Central memory CD4-positive, alpha-beta T cell (primary cell): ENCODE results near the gene SFXN5.

Experiments used
- DNase-seq: peaks from one replicate; pipeline ENCODE4 v3.0.0; 2022

Gene SFXN5

GRCh38 chr2:72972352-72973136, 99.0 kb downstream of the SFXN5 start:
- no peak for DNase-seq

GRCh38 chr2:72971036-72971435, 100.5 kb downstream of the SFXN5 start:
- no peak for DNase-seq

GRCh38 chr2:72969706-72970105, 101.8 kb downstream of the SFXN5 start:
- no peak for DNase-seq

DNA sequence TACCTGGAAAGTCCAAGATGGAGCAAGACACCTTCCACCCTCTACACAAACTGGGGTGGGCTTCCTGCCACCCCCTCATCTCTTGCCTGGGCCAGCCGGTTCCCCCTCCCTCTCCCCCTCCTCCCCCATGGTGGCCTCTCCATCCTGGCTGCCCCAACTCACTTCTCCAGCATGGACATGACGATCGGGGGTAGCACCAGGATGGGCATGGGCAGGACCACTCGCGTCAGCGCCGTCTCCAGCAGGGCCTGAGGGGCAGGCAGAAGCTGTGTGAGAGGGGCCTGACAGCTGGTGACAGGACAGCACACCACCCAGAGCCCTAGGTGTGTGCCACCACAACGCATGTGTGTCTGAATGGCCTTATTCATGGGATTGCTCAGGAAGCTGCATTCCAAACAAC, 103.2 kb downstream of the SFXN5 start:
- DNase-seq = no peak

DNA sequence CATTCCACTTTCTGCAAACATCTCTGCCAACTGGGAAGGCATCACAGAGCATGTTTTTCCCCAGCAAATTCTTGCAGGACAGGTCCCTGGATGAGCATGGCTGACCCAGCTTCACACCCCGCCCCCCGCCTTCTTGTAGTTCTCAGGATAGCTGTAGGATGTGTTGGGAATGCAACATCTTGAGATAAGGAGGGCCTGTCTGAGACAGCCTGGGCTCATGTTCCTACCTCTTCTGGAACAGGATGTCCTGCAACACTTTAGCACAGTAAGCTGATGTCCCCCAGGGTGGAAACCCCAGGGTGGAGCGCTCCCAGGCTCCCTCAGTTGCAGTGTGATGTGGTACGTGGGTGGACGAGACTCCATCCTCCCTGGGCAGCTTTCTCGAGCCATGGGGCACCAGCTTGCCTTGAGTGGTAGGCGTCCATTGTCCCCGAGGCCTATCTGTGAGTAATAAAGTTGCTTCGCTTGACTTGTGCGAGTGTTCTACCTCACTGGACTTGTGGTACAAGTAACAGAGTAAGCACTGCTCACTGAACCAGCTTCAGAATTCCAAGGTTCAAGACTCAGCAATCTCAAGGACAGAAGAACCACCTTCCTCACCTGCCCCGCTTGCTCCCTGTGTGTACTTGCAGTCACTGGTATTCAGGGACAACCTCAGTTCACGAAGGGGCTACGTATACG, 105.6 kb downstream of the SFXN5 start:
- no peak for DNase-seq

DNA sequence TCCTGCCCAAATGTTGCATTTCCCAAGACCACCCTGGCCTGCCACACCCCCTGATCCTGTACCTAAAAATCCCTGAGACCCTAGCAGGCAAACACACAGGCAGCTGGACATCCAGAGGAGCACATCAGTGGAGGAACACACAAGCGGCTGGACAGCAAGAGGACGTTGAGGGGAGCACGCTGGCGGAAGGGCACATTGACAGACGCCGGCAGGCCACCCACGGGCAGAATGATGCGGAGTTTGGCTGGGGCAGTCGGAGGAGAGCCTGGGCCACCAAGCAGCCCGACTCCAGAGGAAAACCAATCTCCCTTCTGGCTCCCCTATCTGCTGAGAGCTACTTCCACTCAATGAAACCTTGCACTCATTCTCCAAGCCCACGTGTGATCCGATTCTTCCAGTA, 106.5 kb downstream of the SFXN5 start:
- no peak for DNase-seq

GRCh38 chr2:72964146-72964525, 107.4 kb downstream of the SFXN5 start:
- DNase-seq = no peak

- DNase-seq = no peak
Observed at GRCh38 chr2:72963423-72964145, 107.9 kb downstream of the SFXN5 start.

- DNase-seq = no peak
Observed at GRCh38 chr2:72962911-72963310, 108.6 kb downstream of the SFXN5 start.

- no peak for DNase-seq
Observed at GRCh38 chr2:72961853-72962468, 109.6 kb downstream of the SFXN5 start.

GRCh38 chr2:72961036-72961720, 110.3 kb downstream of the SFXN5 start:
- no peak for DNase-seq

DNA sequence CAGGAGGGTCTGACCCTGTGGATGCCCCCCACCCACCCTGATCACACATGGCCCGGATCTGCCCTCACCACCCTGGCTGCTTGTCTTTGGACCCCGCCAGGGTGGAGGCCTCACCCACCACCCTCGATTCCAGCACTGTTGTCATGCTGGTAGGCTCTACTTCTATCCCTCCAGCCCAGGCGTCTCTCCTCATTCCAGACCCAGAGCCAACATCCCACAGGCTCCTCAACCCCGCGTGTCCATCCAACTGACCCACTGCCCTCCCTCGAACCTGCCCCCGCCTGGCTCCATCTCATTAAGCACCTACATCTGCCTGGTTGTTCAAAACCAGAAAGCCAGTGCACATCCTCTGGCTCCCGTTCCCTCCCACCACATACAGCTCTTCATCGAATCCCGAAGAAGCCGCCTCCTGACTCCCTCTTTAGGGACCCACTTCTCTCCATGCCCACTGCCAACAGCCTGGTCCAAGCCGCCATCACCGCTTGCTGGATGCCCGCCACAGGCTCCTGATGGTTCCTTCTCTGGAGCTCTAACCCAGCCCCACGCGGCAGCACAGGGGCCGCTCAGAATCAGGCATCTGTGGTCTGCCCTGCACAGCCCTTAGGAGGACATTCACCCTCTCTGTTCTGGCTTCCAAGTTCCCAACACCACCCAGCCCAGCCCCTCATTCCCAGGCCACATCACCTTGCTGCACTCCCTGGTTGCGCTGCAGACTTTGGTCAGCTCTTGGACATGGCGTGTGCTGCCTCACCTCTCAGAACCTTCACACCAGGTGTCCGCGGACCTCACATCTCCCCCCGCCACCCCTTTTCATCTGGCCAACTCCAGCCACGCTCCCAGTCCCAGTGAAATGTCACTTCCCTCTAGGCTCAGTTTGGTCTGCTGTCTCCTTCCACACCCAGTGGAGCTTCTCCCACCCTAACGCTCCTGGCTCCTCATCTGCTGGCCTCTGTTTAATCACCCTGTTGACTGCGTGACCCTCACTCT, 111.2 kb downstream of the SFXN5 start:
- no peak for DNase-seq

- DNase-seq = no peak
Observed at GRCh38 chr2:72959554-72959953, 112.0 kb downstream of the SFXN5 start.

GRCh38 chr2:72958542-72959385, 112.7 kb downstream of the SFXN5 start:
- DNase-seq = no peak

GRCh38 chr2:72956936-72957335, 114.6 kb downstream of the SFXN5 start:
- DNase-seq = no peak

DNA sequence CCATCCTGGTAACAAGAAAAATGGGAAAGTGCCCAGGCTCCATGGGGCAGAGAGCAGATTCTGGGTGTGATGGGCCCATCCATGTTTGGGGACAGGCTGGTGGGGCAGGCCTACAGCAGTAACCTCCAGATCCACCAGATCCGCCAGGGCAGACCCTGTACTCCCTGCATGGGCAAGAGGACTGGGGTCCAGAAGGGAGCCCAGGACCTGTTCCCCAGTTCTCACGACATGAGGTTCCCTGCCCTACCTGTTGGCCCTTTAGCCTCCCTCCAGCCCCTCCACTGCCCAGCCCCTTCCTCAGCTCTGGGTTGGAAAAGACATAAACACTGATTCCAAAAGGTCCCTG, 115.5 kb downstream of the SFXN5 start:
- no peak for DNase-seq

DNA sequence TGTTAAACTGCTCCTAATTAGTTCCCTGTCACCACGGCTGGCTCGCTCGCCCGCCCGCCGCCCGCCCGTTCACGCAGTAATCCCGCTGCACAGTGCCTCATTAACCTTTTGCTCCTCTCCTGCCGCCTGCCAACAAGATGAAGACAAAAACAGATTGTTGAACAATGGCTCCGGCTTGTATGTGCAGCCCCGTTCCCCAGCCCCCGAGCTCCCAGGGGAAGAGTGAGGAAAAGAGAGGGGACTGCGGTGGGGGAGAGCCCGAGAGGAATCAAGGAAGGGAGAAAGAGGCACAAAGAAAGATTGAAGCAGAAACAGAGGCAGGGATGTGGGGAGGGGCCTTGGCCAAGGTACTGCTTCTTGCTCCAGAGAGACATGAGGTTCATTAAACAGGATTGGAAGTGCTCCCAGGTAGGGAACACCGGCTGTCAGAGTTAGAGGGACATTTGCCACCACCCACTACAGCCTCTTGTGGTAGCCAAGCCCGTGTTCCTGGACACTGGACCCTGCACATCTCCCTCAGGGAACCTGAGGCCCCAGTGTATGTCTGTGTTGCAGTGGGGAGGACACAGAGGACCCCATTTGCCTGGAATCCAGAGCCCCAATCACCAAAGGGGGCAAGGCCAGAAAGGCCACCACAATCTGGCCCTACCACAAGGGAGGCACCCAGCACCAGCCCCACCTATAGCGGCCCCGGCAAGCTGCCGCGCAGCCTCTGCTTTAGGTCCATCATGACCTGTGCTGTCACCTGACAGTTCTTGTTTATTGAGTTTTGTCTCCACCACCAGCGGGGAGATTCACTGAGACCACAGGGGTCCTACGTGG, 116.1 kb downstream of the SFXN5 start:
- DNase-seq = no peak

DNA sequence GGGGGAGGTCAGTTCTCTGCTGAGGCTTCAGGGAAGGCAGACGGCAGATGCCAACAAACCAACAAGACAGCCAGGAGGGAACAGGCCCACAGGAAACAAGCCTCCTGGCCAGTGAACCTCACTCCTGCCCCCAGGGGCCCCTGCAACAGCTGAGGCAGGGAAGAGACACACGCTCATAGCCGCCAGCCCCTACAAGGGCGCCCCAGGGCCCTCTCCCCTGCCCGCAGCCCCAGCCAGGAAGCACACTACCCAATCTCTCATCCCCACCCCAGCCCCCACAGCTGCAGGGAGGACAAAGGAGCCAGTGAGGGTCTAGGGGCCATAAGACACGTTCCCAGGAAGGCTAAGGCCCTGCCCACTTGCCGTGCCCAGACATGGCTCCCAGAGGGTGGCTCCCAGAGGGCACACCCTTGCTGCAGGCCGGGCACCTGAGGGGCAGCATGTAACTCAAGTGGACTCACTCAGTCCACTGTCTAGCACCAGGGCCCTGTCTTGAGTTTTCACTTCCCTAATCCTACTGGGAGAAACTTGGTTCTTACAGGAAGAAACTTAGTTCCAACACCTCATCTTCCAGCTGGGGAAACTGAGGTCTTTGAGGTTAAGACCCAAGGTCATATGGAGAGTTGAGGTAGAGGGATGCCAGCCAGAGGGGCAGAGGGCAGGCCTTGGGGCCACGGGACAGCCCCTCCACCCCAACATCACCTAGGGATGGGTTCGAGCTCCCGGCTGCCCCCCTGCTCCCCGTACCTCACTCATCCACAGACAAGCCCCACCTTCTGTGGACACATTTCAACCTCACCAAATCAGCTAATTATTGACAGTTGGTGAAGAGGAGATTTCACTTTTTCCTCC, 116.9 kb downstream of the SFXN5 start:
- no peak for DNase-seq

GRCh38 chr2:72953976-72954375, 117.5 kb downstream of the SFXN5 start:
- DNase-seq = peak; percentile 11
